Activated T-helper 2 cell treated with anti-CD3 and anti-CD28 coated beads, Interferon-gamma antibody, Interleukin-2, Interleukin-4, amounts not matched to agents 10 μg/mL and 5 μg/mL and 100 μg/mL, durations not matched to agents 14 hours and 24 hours and 36 hours (primary cell): ENCODE data around the gene MAN2A2. TPM values are rescaled to one million over a fixed set of nuclear protein-coding genes. Genes with fewer than 3 reads are reported as not detected.
A peak's percentile ranks its signal among the peaks of the same experiment; 100 is the strongest.

Experiments
- DNase-seq: peaks from one replicate; pipeline ENCODE4 v3.0.0; 2021; ENCODE audit warnings: low spot score
- H3K27ac Mint-ChIP-seq: one replicate; pipeline ENCODE4 v1.8.0; 2021; ENCODE audit warnings: mixed read lengths
- H3K27me3 Mint-ChIP-seq: one replicate; pipeline ENCODE4 v1.8.0; 2021; ENCODE audit warnings: low read depth, mixed read lengths
- H3K36me3 Mint-ChIP-seq: one replicate; pipeline ENCODE4 v1.8.0; 2021; ENCODE audit warnings: low read depth, mixed read lengths
- H3K4me1 Mint-ChIP-seq: one replicate; pipeline ENCODE4 v1.8.0; 2021; ENCODE audit warnings: low read depth, mixed read lengths
- H3K4me3 Mint-ChIP-seq: one replicate; pipeline ENCODE4 v1.8.0; 2021; ENCODE audit warnings: low read depth, mild to moderate bottlenecking, moderate library complexity, mixed read lengths
- H3K9me3 Mint-ChIP-seq: one replicate; pipeline ENCODE4 v1.8.0; 2021; ENCODE audit warnings: mixed read lengths
- intact Hi-C: fragments of 100-400 bp; cut with micrococcal nuclease; formaldehyde crosslinking; loops from one replicate; pipeline ENCODE4 v1.15.1; 2023
- total RNA-seq: library from RNA; stranded (reverse); gene quantifications from 2 replicates; pipeline ENCODE4 v1.2.3, GENCODE V29; 2022

MAN2A2 gene
- total RNA-seq, 1 donor from 2014 or later = 201 TPM

GRCh38 chr15:90865702-90866101, 37.4 kb upstream of the MAN2A2 start:
- H3K27ac Mint-ChIP-seq = peak overlapping the region; percentile 52
- peaks cover 58% of the 10 kb centered on the region for H3K4me1 Mint-ChIP-seq
- H3K27me3 Mint-ChIP-seq = no peaks in the 10 kb centered on the region
- DNase-seq = no peak
- H3K36me3 Mint-ChIP-seq = peaks cover 15% of the 10 kb centered on the region
- H3K4me3 Mint-ChIP-seq = no peak overlapping the region
- H3K9me3 Mint-ChIP-seq = no peaks in the 10 kb centered on the region
- intact Hi-C loops = no loop called here

- H3K36me3 Mint-ChIP-seq = peaks cover 18% of the 10 kb centered on the region
- no peak overlapping the region for H3K4me3 Mint-ChIP-seq
- peak overlapping the region; percentile 2 for H3K27ac Mint-ChIP-seq
- intact Hi-C loops = no loop called here
- DNase-seq = no peak
- peaks cover 56% of the 10 kb centered on the region for H3K4me1 Mint-ChIP-seq
- no peaks in the 10 kb centered on the region for H3K9me3 Mint-ChIP-seq
- no peaks in the 10 kb centered on the region for H3K27me3 Mint-ChIP-seq
Observed at GRCh38 chr15:90866161-90866715, 36.9 kb upstream of the MAN2A2 start.

- H3K4me1 Mint-ChIP-seq = peaks cover 54% of the 10 kb centered on the region
- intact Hi-C loops = no loop called here
- no peak overlapping the region for H3K4me3 Mint-ChIP-seq
- H3K27ac Mint-ChIP-seq = peak overlapping the region; percentile 2
- H3K36me3 Mint-ChIP-seq = peaks cover 18% of the 10 kb centered on the region
- no peaks in the 10 kb centered on the region for H3K9me3 Mint-ChIP-seq
- no peaks in the 10 kb centered on the region for H3K27me3 Mint-ChIP-seq
- no peak for DNase-seq
Observed at GRCh38 chr15:90866800-90867199, 36.3 kb upstream of the MAN2A2 start.

- Mint-ChIP-seq H3K4me1 (peaks cover 52% of the 10 kb centered on the region), H3K4me3 (peak within 1 kb of the TSS; percentile 96), H3K9me3 (no peaks in the 10 kb centered on the region), H3K27me3 (no peaks in the 10 kb centered on the region), H3K36me3 (peaks cover 31% of the 10 kb centered on the region), H3K27ac (peak within 1 kb of the TSS; percentile 91)
- intact Hi-C loops = no loop called here
- DNase-seq = no peak
Observed at GRCh38 chr15:90868261-90868689, 34.8 kb upstream of the MAN2A2 start, which contains the start of gene FURIN. FURIN (plus strand) TSS chr15:90868588; CDS start chr15:90875741, 7,153 bp downstream.

- H3K9me3 Mint-ChIP-seq = no peaks in the 10 kb centered on the region
- H3K27ac Mint-ChIP-seq = peak overlapping the region; percentile 91
- no peak for DNase-seq
- no peaks in the 10 kb centered on the region for H3K27me3 Mint-ChIP-seq
- H3K4me3 Mint-ChIP-seq = peak overlapping the region; percentile 96
- H3K36me3 Mint-ChIP-seq = peaks cover 39% of the 10 kb centered on the region
- peaks cover 48% of the 10 kb centered on the region for H3K4me1 Mint-ChIP-seq
- intact Hi-C loops = loop anchor here (1.0 kb wide), 4 partner anchors 13 to 54 kb away; no protein-coding TSS in a partner anchor
Observed at GRCh38 chr15:90869140-90869541, 34.0 kb upstream of the MAN2A2 start.

GRCh38 chr15:90869601-90870353, 33.3 kb upstream of the MAN2A2 start:
- peaks cover 46% of the 10 kb centered on the region for H3K36me3 Mint-ChIP-seq
- H3K27ac Mint-ChIP-seq = peak overlapping the region; percentile 91
- no peaks in the 10 kb centered on the region for H3K27me3 Mint-ChIP-seq
- peaks cover 51% of the 10 kb centered on the region for H3K4me1 Mint-ChIP-seq
- intact Hi-C loops = loop anchor here (1.0 to 5.0 kb wide), 5 partner anchors 13 to 222 kb away; no protein-coding TSS in a partner anchor
- H3K4me3 Mint-ChIP-seq = peak overlapping the region; percentile 96
- peak; percentile 31 for DNase-seq
- no peaks in the 10 kb centered on the region for H3K9me3 Mint-ChIP-seq

- no peaks in the 10 kb centered on the region for H3K9me3 Mint-ChIP-seq
- peaks cover 53% of the 10 kb centered on the region for H3K36me3 Mint-ChIP-seq
- peaks cover 53% of the 10 kb centered on the region for H3K4me1 Mint-ChIP-seq
- intact Hi-C loops = loop anchor here (5.0 kb wide), 1 partner anchor 223 kb away; no protein-coding TSS in a partner anchor
- H3K27me3 Mint-ChIP-seq = no peaks in the 10 kb centered on the region
- peak overlapping the region; percentile 91 for H3K27ac Mint-ChIP-seq
- no peak for DNase-seq
- peak overlapping the region; percentile 96 for H3K4me3 Mint-ChIP-seq
Observed at GRCh38 chr15:90870354-90871138, 32.6 kb upstream of the MAN2A2 start.

- Mint-ChIP-seq H3K4me1 (peaks cover 50% of the 10 kb centered on the region), H3K36me3 (peaks cover 58% of the 10 kb centered on the region), H3K27me3 (no peaks in the 10 kb centered on the region), H3K27ac (peak overlapping the region; percentile 91), H3K9me3 (no peaks in the 10 kb centered on the region), H3K4me3 (peak overlapping the region; percentile 96)
- intact Hi-C loops = loop anchor here (5.0 kb wide), 1 partner anchor 224 kb away; no protein-coding TSS in a partner anchor
- peak; percentile 27 for DNase-seq
Observed at GRCh38 chr15:90871139-90871715, 31.9 kb upstream of the MAN2A2 start.

GRCh38 chr15:90871716-90872485, 31.2 kb upstream of the MAN2A2 start:
- no peaks in the 10 kb centered on the region for H3K27me3 Mint-ChIP-seq
- no peak for DNase-seq
- peak overlapping the region; percentile 93 for H3K4me3 Mint-ChIP-seq
- H3K4me1 Mint-ChIP-seq = peaks cover 51% of the 10 kb centered on the region
- no peaks in the 10 kb centered on the region for H3K9me3 Mint-ChIP-seq
- H3K36me3 Mint-ChIP-seq = peaks cover 65% of the 10 kb centered on the region
- H3K27ac Mint-ChIP-seq = peak overlapping the region; percentile 92
- intact Hi-C loops = loop anchor here (5.0 kb wide), 1 partner anchor 225 kb away; no protein-coding TSS in a partner anchor

GRCh38 chr15:90872486-90873184, 30.5 kb upstream of the MAN2A2 start:
- intact Hi-C loops = loop anchor here (1.0 to 5.0 kb wide), 4 partner anchors 14 to 225 kb away; no protein-coding TSS in a partner anchor
- Mint-ChIP-seq H3K36me3 (peaks cover 72% of the 10 kb centered on the region), H3K4me3 (peak overlapping the region; percentile 93), H3K9me3 (no peaks in the 10 kb centered on the region), H3K27me3 (no peaks in the 10 kb centered on the region), H3K4me1 (peaks cover 55% of the 10 kb centered on the region), H3K27ac (peak overlapping the region; percentile 92)
- no peak for DNase-seq

GRCh38 chr15:90873488-90873997, 29.6 kb upstream of the MAN2A2 start:
- intact Hi-C loops = loop anchor here (1.0 to 5.0 kb wide), 4 partner anchors 13 to 226 kb away; no protein-coding TSS in a partner anchor
- Mint-ChIP-seq H3K27me3 (no peaks in the 10 kb centered on the region), H3K36me3 (peaks cover 81% of the 10 kb centered on the region)

More at GRCh38 chr15:90873488-90873997, 29.6 kb upstream of the MAN2A2 start:
- H3K4me1 Mint-ChIP-seq = peaks cover 51% of the 10 kb centered on the region
- H3K9me3 Mint-ChIP-seq = no peaks in the 10 kb centered on the region
- peak overlapping the region; percentile 93 for H3K4me3 Mint-ChIP-seq
- DNase-seq = no peak
- peak overlapping the region; percentile 92 for H3K27ac Mint-ChIP-seq
